GM18907 (cell line): ENCODE measurements around the gene SNX8.
A peak's percentile ranks its signal among the peaks of the same experiment; 100 is the strongest.
"Not testable (repeated sequence)": the region's sequence is repeated elsewhere in the genome, so short reads cannot be mapped to it uniquely, and the experiment has no call there.

Experiments
- ATAC-seq: cut with Tn5 transposase; IDR thresholded peaks from one replicate; pipeline ENCODE4 v1.9.1; 2021; ENCODE audit warnings: mild to moderate bottlenecking, moderate library complexity; ENCODE audit not compliant: unreplicated experiment

The SNX8 gene

GRCh38 chr7:2295936-2296620 lies 18.2 kb downstream of the SNX8 start:
- ATAC-seq = no peak

GRCh38 chr7:2290877-2291276 lies 23.4 kb downstream of the SNX8 start:
- no peak for ATAC-seq

- ATAC-seq = no peak
Measured at GRCh38 chr7:2289621-2290020, 24.6 kb downstream of the SNX8 start.

GRCh38 chr7:2289111-2289586 lies 25.1 kb downstream of the SNX8 start:
- ATAC-seq = no peak

- peak; percentile 73 for ATAC-seq
Measured at GRCh38 chr7:2288503-2288902, 25.7 kb downstream of the SNX8 start.

GRCh38 chr7:2287745-2288144 lies 26.5 kb downstream of the SNX8 start:
- ATAC-seq = no peak

- no peak for ATAC-seq
Measured at GRCh38 chr7:2283074-2283473, 31.2 kb downstream of the SNX8 start.

- ATAC-seq = no peak
Measured at GRCh38 chr7:2282185-2282751, 32.0 kb downstream of the SNX8 start.

- ATAC-seq = no peak
Measured at GRCh38 chr7:2281541-2281940, 32.7 kb downstream of the SNX8 start.

- no peak for ATAC-seq
Measured at GRCh38 chr7:2280424-2280823, 33.8 kb downstream of the SNX8 start.

- ATAC-seq = no peak
Measured at GRCh38 chr7:2279896-2280295, 34.3 kb downstream of the SNX8 start.

GRCh38 chr7:2278026-2278425 lies 36.2 kb downstream of the SNX8 start:
- ATAC-seq = no peak

GRCh38 chr7:2276107-2276506 lies 38.1 kb downstream of the SNX8 start:
- ATAC-seq = no peak

- no peak for ATAC-seq
Measured at GRCh38 chr7:2275101-2275500, 39.1 kb downstream of the SNX8 start.

- no peak for ATAC-seq
Measured at GRCh38 chr7:2274666-2275065, 39.6 kb downstream of the SNX8 start.

- ATAC-seq = no peak
Measured at GRCh38 chr7:2273866-2274265, 40.4 kb downstream of the SNX8 start.

GRCh38 chr7:2272031-2272430 lies 42.2 kb downstream of the SNX8 start:
- no peak for ATAC-seq

GRCh38 chr7:2271273-2272026 lies 42.8 kb downstream of the SNX8 start:
- no peak for ATAC-seq

- no peak for ATAC-seq
Measured at GRCh38 chr7:2270495-2270894, 43.7 kb downstream of the SNX8 start.

- ATAC-seq = no peak
Measured at GRCh38 chr7:2269991-2270460, 44.2 kb downstream of the SNX8 start.

GRCh38 chr7:2269089-2269990 lies 44.9 kb downstream of the SNX8 start:
- ATAC-seq = not testable (repeated sequence)
